ENCODE data around the gene TBC1D21.

- TF ChIP-seq CTCF (IDR thresholded peaks at IDR 0.05) (no peak), POLR2AphosphoS5 (IDR thresholded peaks at IDR 0.05) (no peak), POLR2A (IDR thresholded peaks at IDR 0.05) (no peak)
These were observed 32.6 kb upstream of the TBC1D21 start for GRCh38 chr15:73840771-73841170.
